ENCODE results near the gene ADGRG6. TPM values are rescaled to one million over a fixed set of nuclear protein-coding genes. Genes with fewer than 3 reads are reported as not detected.

Gene ADGRG6
- total and polyA plus RNA-seq, 12 donors = 0.72 to 24.6 (median 5.3) TPM

- H3K9me3 ChIP-seq (replicated peaks in 1 of 3) = no peaks in the 10 kb centered on the region
- H3K4me1 ChIP-seq (replicated peaks in 1 of 2) = no peaks in the 10 kb centered on the region
- H3K27ac ChIP-seq = no peak overlapping the region
- intact Hi-C loops (cut with DNase I) = no loop called here
- DNase-seq = no peak
- no peak overlapping the region for H3K4me3 ChIP-seq
- no peaks in the 10 kb centered on the region for H3K27me3 ChIP-seq
- 65 to 72% (median 67%) methylated on average over 5 of the region's 5 CpGs for WGBS, 4 donors
- TF ChIP-seq CTCF (IDR thresholded peaks at IDR 0.05) = no peak
- TF ChIP-seq POLR2A (IDR thresholded peaks at IDR 0.05) = no peak
- H3K36me3 ChIP-seq (replicated peaks in 1 of 2) = no peaks in the 10 kb centered on the region
Measured at GRCh38 chr6:142290851-142291250, 11.0 kb upstream of the ADGRG6 start.

GRCh38 chr6:142291512-142291911 is 10.3 kb upstream of the ADGRG6 start:
- intact Hi-C loops (cut with DNase I) = no loop called here

GRCh38 chr6:142292166-142292924 is 9.5 kb upstream of the ADGRG6 start:
- 76 to 87% (median 84%) methylated on average over 6 of the region's 6 CpGs for WGBS, 4 donors
- no peak for TF ChIP-seq CTCF (IDR thresholded peaks at IDR 0.05)
- TF ChIP-seq POLR2A (IDR thresholded peaks at IDR 0.05) = no peak
- Histone ChIP-seq H3K4me3 (no peak overlapping the region), H3K4me1 (replicated peaks in 1 of 2) (no peaks in the 10 kb centered on the region), H3K27me3 (no peaks in the 10 kb centered on the region), H3K36me3 (replicated peaks in 1 of 2) (no peaks in the 10 kb centered on the region), H3K27ac (no peak overlapping the region), H3K9me3 (replicated peaks in 1 of 3) (no peaks in the 10 kb centered on the region)
- DNase-seq = no peak
- intact Hi-C loops (cut with DNase I) = no loop called here

More at GRCh38 chr6:142291512-142291911, 10.3 kb upstream of the ADGRG6 start:
- DNase-seq = no peak
- Histone ChIP-seq H3K4me1 (replicated peaks in 1 of 2) (no peaks in the 10 kb centered on the region), H3K4me3 (no peak overlapping the region), H3K27ac (no peak overlapping the region), H3K36me3 (replicated peaks in 1 of 2) (no peaks in the 10 kb centered on the region), H3K9me3 (replicated peaks in 1 of 3) (no peaks in the 10 kb centered on the region), H3K27me3 (no peaks in the 10 kb centered on the region)
- TF ChIP-seq POLR2A (IDR thresholded peaks at IDR 0.05) = no peak
- TF ChIP-seq CTCF (IDR thresholded peaks at IDR 0.05) = no peak
- 61 to 71% (median 69%) methylated on average over 3 of the region's 3 CpGs for WGBS, 4 donors

GRCh38 chr6:142293121-142293520 is 8.7 kb upstream of the ADGRG6 start:
- 76 to 87% (median 81%) methylated on average over 2 of the region's 2 CpGs for WGBS, 4 donors
- Histone ChIP-seq H3K36me3 (replicated peaks in 1 of 2) (no peaks in the 10 kb centered on the region), H3K9me3 (replicated peaks in 1 of 3) (no peaks in the 10 kb centered on the region), H3K4me1 (replicated peaks in 1 of 2) (no peaks in the 10 kb centered on the region), H3K4me3 (no peak overlapping the region), H3K27me3 (no peaks in the 10 kb centered on the region), H3K27ac (no peak overlapping the region)
- intact Hi-C loops (cut with DNase I) = no loop called here
- no peak for DNase-seq
- TF ChIP-seq POLR2A (IDR thresholded peaks at IDR 0.05) (no peak), CTCF (IDR thresholded peaks at IDR 0.05) (no peak)
